Pancreas (tissue), 10 donors: ENCODE results near the gene MAGI1. TPM values are rescaled to one million over a fixed set of nuclear protein-coding genes. Genes with fewer than 3 reads are reported as not detected.
"Not testable (repeated sequence)": the region's sequence is repeated elsewhere in the genome, so short reads cannot be mapped to it uniquely, and the experiment has no call there.

Source experiments
- ATAC-seq, 4 donors: fragments of 200-7000 bp; cut with Tn5 transposase; one replicate each; pipeline versions ENCODE4 v1.8.0 to v1.9.1; 2020; ENCODE audit warnings: mild to moderate bottlenecking in 4 of 4, moderate library complexity in 4 of 4
- DNase-seq, 6 donors: peaks; one replicate each; pipeline ENCODE4 v3.0.0-alpha.2; 2020
- FAIRE-seq: peaks from 2 replicates; lab custom pipeline; 2012; peaks lifted over from hg19 to GRCh38; lab: Jason Lieb, UNC
- H3K27ac ChIP-seq, 4 donors: fragments of 200-600 bp; sonication (generic); 1 replicate in 3 of 4; 2 replicates in 1 of 4; pipeline versions ENCODE4 v1.5.0 to v1.8.0; 2020
- H3K27me3 ChIP-seq, 4 donors: fragments of 200-600 bp; one replicate each; pipeline ENCODE4 v1.8.0; 2021
- H3K36me3 ChIP-seq, 3 donors: fragments of 200-600 bp; sonication (generic) in 1 of 3; one replicate each; pipeline versions ENCODE4 v1.5.0 to v1.8.0; 2020 to 2021
- H3K4me1 ChIP-seq, 3 donors: fragments of 200-600 bp; one replicate each; pipeline ENCODE4 v1.8.0; 2021
- H3K4me3 ChIP-seq, 4 donors: fragments of 200-600 bp; sonication (generic) in 2 of 4; one replicate each; pipeline versions ENCODE4 v1.5.0 to v1.8.0; 2020 to 2021
- H3K9me3 ChIP-seq, 4 donors: fragments of 200-600 bp; one replicate each; pipeline ENCODE4 v1.8.0; 2021
- WGBS, 2 donors: extraction: QIAGEN DNeasy Blood & Tissue Kit; methylation state at CpG; one replicate each; pipeline ENCODE4 v1.1.7; 2013; 5-methylcytosine and 5-hydroxymethylcytosine counted together
- intact Hi-C, 3 donors: fragments of 100-400 bp; cut with DNase I; formaldehyde crosslinking; loops; one replicate each; pipeline versions ENCODE4 v1.11.1 to v1.14.2; 2022
- polyA plus RNA-seq, 2 donors: library from polyadenylated mRNA; stranded (reverse); fragments of 200-250 nt; gene quantifications; one replicate each; pipeline ENCODE4 v1.2.3, GENCODE V29; 2013
- total RNA-seq, 6 donors: library from RNA; stranded (reverse); fragmentation: NEBNext Ultra II Directional in 4 of 6; extraction: Animal tissue kit (Norgen Biotek cat#: 25700) in 4 of 6; gene quantifications; one replicate each; pipeline versions ENCODE4 v1.2.1 to v1.2.4, GENCODE V29; 2021 to 2023
- TF ChIP-seq, protein P1 (sequence below), 4 donors: fragments of 200-600 bp; sonication (generic) in 3 of 4; IDR thresholded peaks; one replicate each; pipeline versions ENCODE4 v1.5.0 to v1.8.0; 2021; ENCODE audit warnings: antibody characterized with exemption in 4 of 4
- donor health status: healthy with polysubstance abuse.
- donor health status: DM: no; HTN: no; CAD: no; lungs with moderate emphysema.
- donor health status: DM: no; HTN: no; CAD: no.
- donor health status: control.
- donor health status: control.
- donor health status: Bipolar disorder and iron deficiency.
- donor health status: DM: yes; HTN: yes; CAD: no.
- donor health status: DM: no; HTN: no; CAD: no.
- donor health status: DM: no; HTN: no; CAD: no.
- donor health status: DM: yes; HTN: yes; CAD: no.

MAGI1 gene
- total and polyA plus RNA-seq, 8 donors: 19.7 to 45.1 (median 28.0) TPM

DNA sequence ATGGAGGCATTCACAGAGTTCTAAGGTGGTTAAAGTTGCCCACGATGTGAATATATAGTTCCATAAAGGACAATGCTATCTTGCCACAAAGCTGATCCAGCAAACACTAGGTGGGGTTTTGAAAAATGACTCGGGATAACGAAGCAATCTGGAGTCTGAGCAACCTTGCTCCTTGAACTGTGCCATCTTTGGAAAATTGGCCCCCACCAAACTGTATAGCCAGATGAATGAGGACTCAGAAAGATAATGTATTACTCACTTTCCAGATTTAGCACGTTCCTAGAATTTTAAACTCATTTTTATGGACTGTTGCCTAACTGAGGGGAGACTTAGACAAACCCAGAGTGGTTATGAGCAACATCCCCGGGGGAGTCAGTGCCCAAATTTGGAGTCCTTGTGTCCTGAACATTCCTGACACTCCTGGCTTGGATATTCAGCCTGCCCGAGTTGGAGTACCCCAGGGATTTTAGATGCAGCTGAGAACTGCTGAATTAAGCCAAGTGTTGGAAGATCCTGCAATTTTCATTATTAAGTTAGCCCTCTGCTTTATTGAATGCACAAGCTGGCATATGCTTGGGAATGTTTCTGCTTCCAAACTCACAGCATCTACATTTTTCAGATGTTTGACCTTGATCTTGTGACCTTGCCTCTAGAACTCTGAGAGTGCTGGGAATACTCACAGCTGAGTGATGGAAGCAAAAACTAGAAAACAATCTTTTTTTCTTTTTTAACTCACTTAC lies 8.8 kb upstream of the MAGI1 start:
- Histone ChIP-seq H3K27me3 (no peaks in the 10 kb centered on the region), H3K4me1 (peaks cover 0 to 10% (median 6%) of the 10 kb centered on the region in 3 donors), H3K4me3 (no peak overlapping the region), H3K27ac (peak overlapping the region in 2 of 4 donors; percentile 13 to 25), H3K9me3 (no peaks in the 10 kb centered on the region), H3K36me3 (no peaks in the 10 kb centered on the region)
- TF ChIP-seq, protein P1, sequence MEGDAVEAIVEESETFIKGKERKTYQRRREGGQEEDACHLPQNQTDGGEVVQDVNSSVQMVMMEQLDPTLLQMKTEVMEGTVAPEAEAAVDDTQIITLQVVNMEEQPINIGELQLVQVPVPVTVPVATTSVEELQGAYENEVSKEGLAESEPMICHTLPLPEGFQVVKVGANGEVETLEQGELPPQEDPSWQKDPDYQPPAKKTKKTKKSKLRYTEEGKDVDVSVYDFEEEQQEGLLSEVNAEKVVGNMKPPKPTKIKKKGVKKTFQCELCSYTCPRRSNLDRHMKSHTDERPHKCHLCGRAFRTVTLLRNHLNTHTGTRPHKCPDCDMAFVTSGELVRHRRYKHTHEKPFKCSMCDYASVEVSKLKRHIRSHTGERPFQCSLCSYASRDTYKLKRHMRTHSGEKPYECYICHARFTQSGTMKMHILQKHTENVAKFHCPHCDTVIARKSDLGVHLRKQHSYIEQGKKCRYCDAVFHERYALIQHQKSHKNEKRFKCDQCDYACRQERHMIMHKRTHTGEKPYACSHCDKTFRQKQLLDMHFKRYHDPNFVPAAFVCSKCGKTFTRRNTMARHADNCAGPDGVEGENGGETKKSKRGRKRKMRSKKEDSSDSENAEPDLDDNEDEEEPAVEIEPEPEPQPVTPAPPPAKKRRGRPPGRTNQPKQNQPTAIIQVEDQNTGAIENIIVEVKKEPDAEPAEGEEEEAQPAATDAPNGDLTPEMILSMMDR (IDR thresholded peaks at IDR 0.05): no peak
- DNase-seq: no peak
- FAIRE-seq: no peak
- peak; percentile 35 to 84 (median 56) for ATAC-seq
- WGBS, 2 donors: 21 to 23% methylated on average over 6 of the region's 6 CpGs
- intact Hi-C loops: no loop called here

DNA sequence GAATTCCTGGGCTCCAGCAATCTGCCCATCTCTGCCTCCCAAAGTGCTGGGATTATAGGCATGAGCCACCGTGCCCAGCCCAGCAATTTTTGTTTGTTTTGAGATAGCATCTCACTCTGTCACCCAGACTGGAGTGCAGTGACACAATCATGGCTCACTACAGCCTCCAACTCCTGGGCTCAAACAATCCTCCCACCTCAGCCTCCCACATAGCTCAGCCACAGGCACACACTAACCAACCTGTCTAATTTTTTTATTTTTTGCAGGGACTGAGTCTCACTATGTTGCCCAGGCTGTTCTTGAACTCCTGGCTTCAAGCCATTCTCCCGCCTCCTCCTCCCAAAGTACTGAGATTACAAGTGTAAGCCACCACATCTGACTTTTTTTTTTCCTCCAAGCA lies 7.6 kb upstream of the MAGI1 start:
- H3K9me3 ChIP-seq, H3K4me1 ChIP-seq, H3K4me3 ChIP-seq, H3K27me3 ChIP-seq, intact Hi-C loops, ATAC-seq, H3K27ac ChIP-seq, DNase-seq, H3K36me3 ChIP-seq, FAIRE-seq: not testable (repeated sequence)
- 56 to 63% methylated on average over 2 of the region's 2 CpGs for WGBS, 2 donors

GRCh38 chr3:66041828-66042227 lies 3.1 kb upstream of the MAGI1 start:
- no peaks in the 10 kb centered on the region for H3K27me3 ChIP-seq
- DNase-seq: no peak
- TF ChIP-seq, protein P1 (IDR thresholded peaks at IDR 0.05): no peak
- peaks cover 0 to 4% (median 0%) of the 10 kb centered on the region in 3 donors for H3K4me1 ChIP-seq
- ATAC-seq: no peak
- no peak overlapping the region for H3K27ac ChIP-seq
- H3K4me3 ChIP-seq: no peak overlapping the region
- no peaks in the 10 kb centered on the region for H3K9me3 ChIP-seq
- intact Hi-C loops: no loop called here
- no peak for FAIRE-seq
- no peaks in the 10 kb centered on the region for H3K36me3 ChIP-seq

DNA sequence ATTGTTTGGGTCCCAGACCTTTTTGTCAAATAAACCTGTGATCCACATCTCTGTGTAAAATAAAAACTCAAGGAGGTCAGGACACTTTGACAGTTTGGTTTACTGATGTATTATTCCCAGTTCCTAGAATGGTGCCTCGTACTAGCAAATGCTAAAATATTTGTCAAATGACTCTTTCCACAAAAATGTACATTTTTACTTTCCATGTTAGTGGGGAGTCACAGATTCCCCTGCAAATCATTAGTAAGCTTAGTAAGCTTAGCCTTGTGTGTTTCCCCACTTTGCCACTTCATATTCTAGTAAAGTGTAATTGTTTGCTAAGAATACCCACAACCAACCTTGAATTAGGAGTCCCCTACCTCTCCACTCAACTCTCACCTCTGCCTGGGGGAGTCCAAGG lies 2.4 kb upstream of the MAGI1 start:
- WGBS, 2 donors: 69 to 79% methylated on average over 1 of the region's 1 CpG
- Histone ChIP-seq H3K9me3 (no peaks in the 10 kb centered on the region), H3K27me3 (no peaks in the 10 kb centered on the region), H3K4me3 (no peak overlapping the region), H3K4me1 (peaks cover 0 to 4% (median 0%) of the 10 kb centered on the region in 3 donors), H3K27ac (no peak overlapping the region), H3K36me3 (no peaks in the 10 kb centered on the region)
- FAIRE-seq: no peak
- no peak for ATAC-seq
- DNase-seq: no peak
- intact Hi-C loops: no loop called here
- TF ChIP-seq, protein P1 (IDR thresholded peaks at IDR 0.05): no peak

DNA sequence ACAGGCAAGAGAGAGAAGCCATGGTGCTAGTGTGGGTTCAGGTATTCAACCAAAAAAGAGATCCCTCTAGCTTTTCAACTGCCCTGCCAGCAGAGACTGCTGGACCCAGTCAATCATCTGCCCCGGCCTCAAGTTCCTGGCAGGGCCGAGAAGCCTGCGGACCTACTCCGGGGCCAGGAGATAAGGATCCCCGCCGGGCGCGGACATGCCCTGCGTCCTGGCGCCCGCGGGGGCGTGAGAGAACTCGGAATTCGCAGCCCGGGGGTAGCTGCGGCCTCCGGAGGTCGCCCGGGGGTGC lies 821 bp upstream of the MAGI1 start:
- ATAC-seq: peak; percentile 6 to 18 (median 10)
- WGBS, 2 donors: 0 to 1% methylated on average over 20 of the region's 20 CpGs
- peak overlapping the region; percentile 77 to 96 (median 92) for H3K27ac ChIP-seq

More for the DNA sequence above, 821 bp upstream of the MAGI1 start:
- TF ChIP-seq, protein P1 (IDR thresholded peaks at IDR 0.05): no peak
- peak overlapping the region; percentile 32 to 85 (median 76) for H3K4me3 ChIP-seq
- no peaks in the 10 kb centered on the region for H3K36me3 ChIP-seq
- peak; percentile 30 to 81 (median 52) for DNase-seq
- H3K27me3 ChIP-seq: no peaks in the 10 kb centered on the region
- intact Hi-C loops: loop anchor here in 1 of 3 donors (5.0 kb wide), 1 partner anchor 77 kb away; no protein-coding TSS in a partner anchor
- H3K9me3 ChIP-seq: no peaks in the 10 kb centered on the region
- FAIRE-seq: no peak
- peaks cover 0 to 10% (median 0%) of the 10 kb centered on the region in 3 donors for H3K4me1 ChIP-seq
